HCT116 (cell line): ENCODE measurements around the gene POLR1D. TPM values are rescaled to one million over a fixed set of nuclear protein-coding genes. Genes with fewer than 3 reads are reported as not detected.

ENCODE experiments used
- ATAC-seq: fragments of 200-7000 bp; cut with Tn5 transposase; 2 replicates; pipeline ENCODE4 v1.9.1; 2020; ENCODE audit warnings: mild to moderate bottlenecking, moderate library complexity
- BruUV-seq: library from RNA; stranded (reverse); fragments of 400-500 nt; replicated peaks from 2 replicates; lab custom pipeline; 2021; lab: Mats Ljungman, UMichigan
- CTCF ChIA-PET: fragments of 300-600 bp; sonication (Branson Sonifier 250); formaldehyde crosslinking; loops from one replicate; lab custom pipeline; 2021; ENCODE audit warnings: antibody characterized with exemption; lab: Charles Lee
- POLR2A ChIA-PET: fragments of 300-600, 350-600 bp; sonication (Branson Sonifier 250); formaldehyde crosslinking; loops from one replicate; lab custom pipeline; 2021; ENCODE audit warnings: antibody characterized with exemption; lab: Charles Lee
- RAD21 ChIA-PET, 2 experiments: fragments of 300-600 bp; sonication (Branson Sonifier 250); formaldehyde crosslinking; loops; one replicate each; lab custom pipeline; 2023; ENCODE audit warnings: low total read pairs in 2 of 2; ENCODE audit not compliant: uncharacterized antibody in 2 of 2, unreplicated experiment in 2 of 2, low non-redundant PET in 1 of 2; lab: Charles Lee
- DNase-seq: peaks from one replicate; pipeline ENCODE4 v3.0.0-alpha.2; 2010; ENCODE audit warnings: low read depth, low spot score
- H2AFZ ChIP-seq: fragments of 200-600 bp; shearing (Covaris generic), sonication (generic); 2 replicates; pipeline ENCODE4 v1.6.1; 2017; ENCODE audit warnings: low read depth, mixed run types, mixed read lengths, antibody characterized with exemption, low read length; ENCODE audit not compliant: poor library complexity, severe bottlenecking
- H3K27ac ChIP-seq: 2 replicates; pipeline ENCODE4 v1.5.1; 2012; ENCODE audit warnings: low read depth, low read length
- H3K27me3 ChIP-seq: fragments of 200-600 bp; sonication (generic); 2 replicates; pipeline ENCODE4 v1.6.1; 2016; ENCODE audit warnings: mixed run types, low read length, mixed read lengths; ENCODE audit not compliant: insufficient read depth
- H3K36me3 ChIP-seq, 2 experiments: fragments of 200-500 bp in 1 of 2; fragments of 200-600 bp in 1 of 2; sonication (Bioruptor generic) in 1 of 2; sonication (generic) in 1 of 2; 2 replicates each; pipeline versions ENCODE4 v1.5.1 to v1.6.1; 2014 to 2016; ENCODE audit warnings: low read length in 2 of 2, inconsistent platforms in 1 of 2, mixed read lengths in 1 of 2, mixed run types in 1 of 2; ENCODE audit not compliant: insufficient read depth in 2 of 2, control insufficient read depth in 1 of 2
- H3K4me1 ChIP-seq, 2 experiments: fragments of 200-600 bp in 1 of 2; sonication (generic) in 1 of 2; 2 replicates each; pipeline versions ENCODE4 v1.5.1 to v1.6.1; 2012 to 2017; ENCODE audit warnings: low read length in 2 of 2, inconsistent platforms in 1 of 2, mild to moderate bottlenecking in 1 of 2, mixed read lengths in 1 of 2, mixed run types in 1 of 2, moderate library complexity in 1 of 2; ENCODE audit not compliant: insufficient read depth in 2 of 2, control insufficient read depth in 1 of 2
- H3K4me2 ChIP-seq: fragments of 200-600 bp; sonication (generic); 2 replicates; pipeline ENCODE4 v1.6.1; 2017; ENCODE audit warnings: mixed run types, low read length, mixed read lengths
- H3K4me3 ChIP-seq, 2 experiments: fragments of 200-600 bp in 1 of 2; sonication (generic) in 1 of 2; replicated peaks in 1 of 2; 2 replicates each; pipeline ENCODE4 v1.5.1; 2011 to 2016; ENCODE audit warnings: low read length in 2 of 2, control low read depth in 1 of 2, low read depth in 1 of 2, mild to moderate bottlenecking in 1 of 2, mixed read lengths in 1 of 2, mixed run types in 1 of 2
- H3K79me2 ChIP-seq: fragments of 200-600 bp; sonication (generic); 2 replicates; pipeline ENCODE4 v1.6.1; 2017; ENCODE audit warnings: mild to moderate bottlenecking, mixed run types, low read length, moderate library complexity, mixed read lengths; ENCODE audit not compliant: insufficient read depth
- H3K9ac ChIP-seq: fragments of 200-600 bp; sonication (generic); 2 replicates; pipeline ENCODE4 v1.6.1; 2016; ENCODE audit warnings: low read length, mixed read lengths
- H3K9me2 ChIP-seq: fragments of 200-600 bp; sonication (generic), shearing (Covaris generic); 2 replicates; pipeline ENCODE4 v1.6.1; 2017; ENCODE audit warnings: mixed run types, mild to moderate bottlenecking, moderate library complexity; ENCODE audit not compliant: insufficient read depth
- H3K9me3 ChIP-seq, 2 experiments: fragments of 200-500 bp in 1 of 2; fragments of 200-600 bp in 1 of 2; sonication (Bioruptor generic) in 1 of 2; sonication (generic) in 1 of 2; 2 replicates each; pipeline ENCODE4 v1.6.1; 2014 to 2017; ENCODE audit warnings: low read length in 2 of 2, mixed read lengths in 2 of 2, inconsistent platforms in 1 of 2, low read depth in 1 of 2, mild to moderate bottlenecking in 1 of 2, mixed run types in 1 of 2, moderate library complexity in 1 of 2; ENCODE audit not compliant: control insufficient read depth in 1 of 2, insufficient read depth in 1 of 2
- H4K20me1 ChIP-seq: fragments of 200-600 bp; sonication (generic), shearing (Covaris generic); 2 replicates; pipeline ENCODE4 v1.6.1; 2017; ENCODE audit warnings: mixed run types, mild to moderate bottlenecking, moderate library complexity; ENCODE audit not compliant: insufficient read depth
- ATF3 ChIP-seq: IDR thresholded peaks from 2 replicates; pipeline ENCODE4 v1.6.1; 2012
- CBX3 ChIP-seq: IDR thresholded peaks from 2 replicates; pipeline ENCODE4 v1.6.1; 2012; ENCODE audit warnings: low read depth
- CEBPB ChIP-seq: IDR thresholded peaks from 2 replicates; pipeline ENCODE4 v1.6.1; 2012; ENCODE audit warnings: low read depth
- EGR1 ChIP-seq: IDR thresholded peaks from 2 replicates; pipeline ENCODE4 v1.6.1; 2012; ENCODE audit warnings: low read depth
- ELF1 ChIP-seq: IDR thresholded peaks from 2 replicates; pipeline ENCODE4 v1.6.1; 2012; ENCODE audit warnings: low read depth, borderline replicate concordance
- EZH2phosphoT487 ChIP-seq: fragments of 200-600 bp; IDR thresholded peaks from 2 replicates; pipeline ENCODE4 v1.6.1; 2018; ENCODE audit warnings: antibody characterized with exemption, borderline replicate concordance
- FOSL1 ChIP-seq: IDR thresholded peaks from 2 replicates; pipeline ENCODE4 v1.6.1; 2012; ENCODE audit warnings: low read depth
- MAX ChIP-seq: IDR thresholded peaks from 2 replicates; pipeline ENCODE4 v1.6.1; 2012
- POLR2A ChIP-seq: IDR thresholded peaks from 2 replicates; pipeline ENCODE4 v1.7.0; 2011; ENCODE audit warnings: borderline replicate concordance; ENCODE audit not compliant: insufficient read depth, insufficient read length; ENCODE audit errors: extremely low read depth
- POLR2AphosphoS5 ChIP-seq: IDR thresholded peaks from 2 replicates; pipeline ENCODE4 v1.6.1; 2011; ENCODE audit warnings: mild to moderate bottlenecking, low read depth, low read length, moderate library complexity
- RAD21 ChIP-seq: IDR thresholded peaks from 2 replicates; pipeline ENCODE4 v1.6.1; 2012; ENCODE audit warnings: low read depth, mild to moderate bottlenecking
- SIN3A ChIP-seq: IDR thresholded peaks from 2 replicates; pipeline ENCODE4 v1.6.1; 2012; ENCODE audit warnings: low read depth
- TCF7L2 ChIP-seq: IDR thresholded peaks from 2 replicates; pipeline ENCODE4 v1.7.0; 2011; ENCODE audit warnings: borderline replicate concordance, inconsistent platforms; ENCODE audit not compliant: insufficient read depth, insufficient read length; ENCODE audit errors: extremely low read depth
- ZNF274 ChIP-seq: fragments of 200-500 bp; sonication (Bioruptor generic); IDR thresholded peaks from 2 replicates; pipeline ENCODE4 v1.6.1; 2014; ENCODE audit warnings: mild to moderate bottlenecking, low read depth, low read length, inconsistent platforms
- intact Hi-C: fragments of 100-400 bp; cut with micrococcal nuclease; formaldehyde crosslinking; loops from 2 replicates; pipeline ENCODE4 v1.10.0; 2022
- total RNA-seq: library from RNA; stranded (reverse); gene quantifications from one replicate; pipeline ENCODE4 v1.2.1, GENCODE V29; 2021; ENCODE audit not compliant: unreplicated experiment

Gene POLR1D
- total RNA-seq, 1 experiment from 2014 or later = 184 TPM

GRCh38 chr13:27638001-27638400, 16.3 kb downstream of the POLR1D start:
- CTCF ChIA-PET = no interaction called here
- Histone ChIP-seq H3K27me3 (no peaks in the 10 kb centered on the region), H3K36me3 (no peaks in the 10 kb centered on the region), H2AFZ (no peak overlapping the region), H3K4me1 (no peaks in the 10 kb centered on the region), H3K9me3 (no peaks in the 10 kb centered on the region), H3K9me2 (no peaks in the 10 kb centered on the region), H3K4me3 (no peak overlapping the region), H3K27ac (no peak overlapping the region), H4K20me1 (no peaks in the 10 kb centered on the region), H3K9ac (no peak overlapping the region), H3K79me2 (peaks cover 71% of the 10 kb centered on the region), H3K4me2 (no peak overlapping the region)
- TF ChIP-seq POLR2A = no peak
- no peak for TF ChIP-seq SIN3A
- BruUV-seq = no TSS peak
- intact Hi-C loops = no loop called here
- no peak for DNase-seq
- no peak for ATAC-seq
- RAD21 ChIA-PET = no interaction called here
- POLR2A ChIA-PET = no interaction called here

GRCh38 chr13:27638521-27638920, 16.8 kb downstream of the POLR1D start:
- H3K27ac ChIP-seq = no peak overlapping the region
- H4K20me1 ChIP-seq = no peaks in the 10 kb centered on the region
- TF ChIP-seq TCF7L2 = no peak
- no peak for TF ChIP-seq RAD21
- no peak for TF ChIP-seq ATF3
- TF ChIP-seq POLR2AphosphoS5 = no peak
- TF ChIP-seq ZNF274 = no peak
- TF ChIP-seq CEBPB = no peak
- no peak for TF ChIP-seq POLR2A
- no peak for TF ChIP-seq EZH2phosphoT487
- TF ChIP-seq MAX = no peak
- TF ChIP-seq EGR1 = no peak
- no peak for TF ChIP-seq CBX3
- no peak for TF ChIP-seq ELF1
- no peak for TF ChIP-seq FOSL1
- TF ChIP-seq SIN3A = no peak
- TF ChIP-seq, all 23 proteins: peak for 0
- CTCF ChIA-PET = interaction anchor here (0.9 kb wide), 1 partner anchor 106 kb away, joined by 4 read pairs; no protein-coding TSS in a partner anchor
- Histone ChIP-seq H3K79me2 (peaks cover 72% of the 10 kb centered on the region), H3K9me2 (no peaks in the 10 kb centered on the region), H3K9me3 (no peaks in the 10 kb centered on the region), H2AFZ (no peak overlapping the region), H3K4me1 (peaks cover 0 to 2% of the 10 kb centered on the region in 2 experiments; a peak in 2 of 4 replicates), H3K4me3 (no peak overlapping the region), H3K27me3 (no peaks in the 10 kb centered on the region), H3K9ac (no peak overlapping the region), H3K36me3 (no peaks in the 10 kb centered on the region), H3K4me2 (no peak overlapping the region)
- POLR2A ChIA-PET = no interaction called here
- DNase-seq = no peak
- RAD21 ChIA-PET = no interaction called here
- BruUV-seq = no TSS peak
- ATAC-seq = no peak
- intact Hi-C loops = no loop called here
